ENCODE results near the gene GSK3A.

GRCh38 chr19:42285988-42286348, 43.6 kb upstream of the GSK3A start:
- TF ChIP-seq PATZ1 (CRISPR knock-in tag; IDR thresholded peaks at IDR 0.05; ENCODE audit: borderline replicate concordance) (no peak), ESRRG (CRISPR knock-in tag; IDR thresholded peaks at IDR 0.05) (no peak), ISL1 (CRISPR knock-in tag; IDR thresholded peaks at IDR 0.05) (no peak), ZC3H10 (CRISPR knock-in tag; IDR thresholded peaks at IDR 0.05) (no peak), TCF4 (CRISPR knock-in tag; IDR thresholded peaks at IDR 0.05; ENCODE audit: borderline replicate concordance) (no peak), CREB5 (CRISPR knock-in tag; IDR thresholded peaks at IDR 0.05; ENCODE audit: low read depth) (no peak), ARNTL (CRISPR knock-in tag; IDR thresholded peaks at IDR 0.05; ENCODE audit: borderline replicate concordance, low read depth) (no peak), PPARA (CRISPR knock-in tag; IDR thresholded peaks at IDR 0.05; ENCODE audit: borderline replicate concordance) (no peak), TOX (CRISPR knock-in tag; IDR thresholded peaks at IDR 0.05; ENCODE audit: borderline replicate concordance) (no peak), CSDC2 (CRISPR knock-in tag; IDR thresholded peaks at IDR 0.05) (no peak)
